NB4 (cell line): Measurements from ENCODE around the gene IFT122.

ENCODE experiments used
- CTCF ChIP-seq: IDR thresholded peaks from one replicate; pipeline ENCODE4 v1.5.1; 2012; ENCODE audit warnings: low read depth, low read length
- POLR2A ChIP-seq: IDR thresholded peaks from 2 replicates; pipeline ENCODE4 v1.6.1; 2011; ENCODE audit warnings: mild to moderate bottlenecking; ENCODE audit not compliant: insufficient read length; ENCODE audit errors: extremely low read depth
- TF ChIP-seq, protein P1 (sequence below): IDR thresholded peaks from 2 replicates; pipeline ENCODE4 v1.6.1; 2011; ENCODE audit warnings: low read depth, low read length

GRCh38 chr3:129543999-129544398 lies 104.0 kb downstream of the IFT122 start:
- no peak for TF ChIP-seq CTCF
- TF ChIP-seq, protein P1, sequence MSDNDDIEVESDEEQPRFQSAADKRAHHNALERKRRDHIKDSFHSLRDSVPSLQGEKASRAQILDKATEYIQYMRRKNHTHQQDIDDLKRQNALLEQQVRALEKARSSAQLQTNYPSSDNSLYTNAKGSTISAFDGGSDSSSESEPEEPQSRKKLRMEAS: no peak
- no peak for TF ChIP-seq POLR2A
